ENCODE results near the gene ZNF629.

GRCh38 chr16:30775392-30776188 lies 11.4 kb downstream of the ZNF629 start:
- TF ChIP-seq EZH2 (IDR thresholded peaks at IDR 0.05; ENCODE audit: borderline replicate concordance, insufficient read depth, low read depth, low read length, poor library complexity, severe bottlenecking): no peak
- TF ChIP-seq CTCF (IDR thresholded peaks at IDR 0.05): no peak

Data from B cell (primary cell).